Ovary (tissue), 3 donors: ENCODE results near the gene SSRP1.

Experiments
- CTCF ChIP-seq, 3 donors: fragments of 450-650 bp in 2 of 3; fragments of 200-600 bp in 1 of 3; IDR thresholded peaks; one replicate each; pipeline versions ENCODE4 v1.5.1 to v1.8.0; 2016 to 2022; ENCODE audit warnings: antibody characterized with exemption in 3 of 3, mild to moderate bottlenecking in 1 of 3
- POLR2A ChIP-seq: fragments of 450-650 bp; IDR thresholded peaks from one replicate; pipeline ENCODE4 v1.6.1; 2017; ENCODE audit warnings: antibody characterized with exemption, mild to moderate bottlenecking, moderate library complexity
- donor health status: DM: no; HTN: no; CAD: no.

- TF ChIP-seq CTCF (IDR thresholded peaks at IDR 0.05) (no peak), POLR2A (no peak)
Measured at GRCh38 chr11:57310630-57311086, 25.0 kb downstream of the SSRP1 start.
